ENCODE results near the gene XKR8.
A peak's percentile ranks its signal among the peaks of the same experiment; 100 is the strongest.

XKR8 gene

GRCh38 chr1:27959792-27960603 is at the start of gene XKR8:
TSS of gene XKR8 (plus strand) at chr1:27959973. CDS start at chr1:27960070, 97 bp downstream.
- DNase-seq, result peak; percentile 86

- no peak for DNase-seq
These were observed 47.3 kb upstream of the XKR8 start for GRCh38 chr1:27912429-27912828.

- no peak for DNase-seq
These were observed 44.6 kb upstream of the XKR8 start for GRCh38 chr1:27915082-27915575.

- DNase-seq, result no peak
These were observed 37.5 kb upstream of the XKR8 start for GRCh38 chr1:27922272-27922671.

- no peak for DNase-seq
These were observed 31.4 kb upstream of the XKR8 start for GRCh38 chr1:27928216-27928954.

- DNase-seq, result no peak
These were observed 28.6 kb upstream of the XKR8 start for GRCh38 chr1:27931184-27931583.

GRCh38 chr1:27931759-27932158 is 28.0 kb upstream of the XKR8 start:
- no peak for DNase-seq

GRCh38 chr1:27934818-27935549 is 24.8 kb upstream of the XKR8 start, which contains the start of gene SMPDL3B:
TSS of gene SMPDL3B (plus strand) at chr1:27935000. CDS start at chr1:27935184, 184 bp downstream.
- DNase-seq, result peak; percentile 80

GRCh38 chr1:27935721-27936120 is 24.1 kb upstream of the XKR8 start:
- DNase-seq, result peak; percentile 47

- no peak for DNase-seq
These were observed 23.4 kb upstream of the XKR8 start for GRCh38 chr1:27936370-27936769.

- DNase-seq, result no peak
These were observed 22.3 kb upstream of the XKR8 start for GRCh38 chr1:27937524-27937836.

- no peak for DNase-seq
These were observed 21.3 kb upstream of the XKR8 start for GRCh38 chr1:27938488-27938887.

- no peak for DNase-seq
These were observed 19.5 kb upstream of the XKR8 start for GRCh38 chr1:27940297-27940696.

- no peak for DNase-seq
These were observed 18.8 kb upstream of the XKR8 start for GRCh38 chr1:27940870-27941560.

- DNase-seq, result no peak
These were observed 17.9 kb upstream of the XKR8 start for GRCh38 chr1:27941671-27942540.

GRCh38 chr1:27945020-27945419 is 14.8 kb upstream of the XKR8 start:
- no peak for DNase-seq

- DNase-seq, result no peak
These were observed 10.7 kb upstream of the XKR8 start for GRCh38 chr1:27949027-27949426.

GRCh38 chr1:27951396-27951795 is 8.4 kb upstream of the XKR8 start:
- no peak for DNase-seq

- no peak for DNase-seq
These were observed 7.6 kb upstream of the XKR8 start for GRCh38 chr1:27952147-27952546.

- no peak for DNase-seq
These were observed 5.6 kb upstream of the XKR8 start for GRCh38 chr1:27954186-27954585.

GRCh38 chr1:27955076-27955475 is 4.7 kb upstream of the XKR8 start:
- no peak for DNase-seq

- no peak for DNase-seq
These were observed 3.0 kb upstream of the XKR8 start for GRCh38 chr1:27956761-27957160.

All from DMS79 treated with DMSO at 0.1 percent for 48 hours (cell line).